Measurements from ENCODE around the gene SOX6.
"Not testable (repeated sequence)": the region's sequence is repeated elsewhere in the genome, so short reads cannot be mapped to it uniquely, and the experiment has no call there.

GRCh38 chr11:16390826-16391225 lies 34.5 kb upstream of the SOX6 start:
- not testable (repeated sequence) for TF ChIP-seq POLR2A, POLR2AphosphoS5 (IDR thresholded peaks at IDR 0.05; ENCODE audit: low read depth, low read length)

Data from GM12891 (cell line).